ENCODE results near the gene GALNT13. TPM values are rescaled to one million over a fixed set of nuclear protein-coding genes. Genes with fewer than 3 reads are reported as not detected.

GALNT13 gene
- total RNA-seq, 1 donor from 2014 or later: 0.49 TPM

- no peak for DNase-seq (ENCODE audit: low spot score)
- intact Hi-C loops (cut with DNase I): no loop called here
- ATAC-seq: no peak
Measured at GRCh38 chr2:154489266-154489858, 617.6 kb downstream of the GALNT13 start.

GRCh38 chr2:154490530-154490929 is 618.8 kb downstream of the GALNT13 start:
- ATAC-seq (no peak), DNase-seq (ENCODE audit: low spot score) (no peak)
- intact Hi-C loops (cut with DNase I): no loop called here

- DNase-seq (ENCODE audit: low spot score): no peak
- intact Hi-C loops (cut with DNase I): no loop called here
- ATAC-seq: no peak
Measured at GRCh38 chr2:154495455-154495868, 623.7 kb downstream of the GALNT13 start.

GRCh38 chr2:154497019-154497418 is 625.3 kb downstream of the GALNT13 start:
- intact Hi-C loops (cut with DNase I): no loop called here
- ATAC-seq (no peak), DNase-seq (ENCODE audit: low spot score) (no peak)

All from sciatic nerve (tissue), 2 donors.